HCT116 (cell line): ENCODE data around the gene TNFRSF21. TPM values are rescaled to one million over a fixed set of nuclear protein-coding genes. Genes with fewer than 3 reads are reported as not detected.

ENCODE experiments used
- ATAC-seq: fragments of 200-7000 bp; cut with Tn5 transposase; 2 replicates; pipeline ENCODE4 v1.9.1; 2020; ENCODE audit warnings: mild to moderate bottlenecking, moderate library complexity
- BruUV-seq: library from RNA; stranded (reverse); fragments of 400-500 nt; replicated peaks from 2 replicates; lab custom pipeline; 2021; lab: Mats Ljungman, UMichigan
- CTCF ChIA-PET: fragments of 300-600 bp; sonication (Branson Sonifier 250); formaldehyde crosslinking; loops from one replicate; lab custom pipeline; 2021; ENCODE audit warnings: antibody characterized with exemption; lab: Charles Lee
- POLR2A ChIA-PET: fragments of 300-600, 350-600 bp; sonication (Branson Sonifier 250); formaldehyde crosslinking; loops from one replicate; lab custom pipeline; 2021; ENCODE audit warnings: antibody characterized with exemption; lab: Charles Lee
- RAD21 ChIA-PET, 2 experiments: fragments of 300-600 bp; sonication (Branson Sonifier 250); formaldehyde crosslinking; loops; one replicate each; lab custom pipeline; 2023; ENCODE audit warnings: low total read pairs in 2 of 2; ENCODE audit not compliant: uncharacterized antibody in 2 of 2, unreplicated experiment in 2 of 2, low non-redundant PET in 1 of 2; lab: Charles Lee
- DNase-seq: peaks from one replicate; pipeline ENCODE4 v3.0.0-alpha.2; 2010; ENCODE audit warnings: low read depth, low spot score
- H2AFZ ChIP-seq: fragments of 200-600 bp; shearing (Covaris generic), sonication (generic); 2 replicates; pipeline ENCODE4 v1.6.1; 2017; ENCODE audit warnings: low read depth, mixed run types, mixed read lengths, antibody characterized with exemption, low read length; ENCODE audit not compliant: poor library complexity, severe bottlenecking
- H3K27ac ChIP-seq: 2 replicates; pipeline ENCODE4 v1.5.1; 2012; ENCODE audit warnings: low read depth, low read length
- H3K27me3 ChIP-seq: fragments of 200-600 bp; sonication (generic); 2 replicates; pipeline ENCODE4 v1.6.1; 2016; ENCODE audit warnings: mixed run types, low read length, mixed read lengths; ENCODE audit not compliant: insufficient read depth
- H3K36me3 ChIP-seq, 2 experiments: fragments of 200-500 bp in 1 of 2; fragments of 200-600 bp in 1 of 2; sonication (Bioruptor generic) in 1 of 2; sonication (generic) in 1 of 2; 2 replicates each; pipeline versions ENCODE4 v1.5.1 to v1.6.1; 2014 to 2016; ENCODE audit warnings: low read length in 2 of 2, inconsistent platforms in 1 of 2, mixed read lengths in 1 of 2, mixed run types in 1 of 2; ENCODE audit not compliant: insufficient read depth in 2 of 2, control insufficient read depth in 1 of 2
- H3K4me1 ChIP-seq, 2 experiments: fragments of 200-600 bp in 1 of 2; sonication (generic) in 1 of 2; 2 replicates each; pipeline versions ENCODE4 v1.5.1 to v1.6.1; 2012 to 2017; ENCODE audit warnings: low read length in 2 of 2, inconsistent platforms in 1 of 2, mild to moderate bottlenecking in 1 of 2, mixed read lengths in 1 of 2, mixed run types in 1 of 2, moderate library complexity in 1 of 2; ENCODE audit not compliant: insufficient read depth in 2 of 2, control insufficient read depth in 1 of 2
- H3K4me2 ChIP-seq: fragments of 200-600 bp; sonication (generic); 2 replicates; pipeline ENCODE4 v1.6.1; 2017; ENCODE audit warnings: mixed run types, low read length, mixed read lengths
- H3K4me3 ChIP-seq, 2 experiments: fragments of 200-600 bp in 1 of 2; sonication (generic) in 1 of 2; replicated peaks in 1 of 2; 2 replicates each; pipeline ENCODE4 v1.5.1; 2011 to 2016; ENCODE audit warnings: low read length in 2 of 2, control low read depth in 1 of 2, low read depth in 1 of 2, mild to moderate bottlenecking in 1 of 2, mixed read lengths in 1 of 2, mixed run types in 1 of 2
- H3K79me2 ChIP-seq: fragments of 200-600 bp; sonication (generic); 2 replicates; pipeline ENCODE4 v1.6.1; 2017; ENCODE audit warnings: mild to moderate bottlenecking, mixed run types, low read length, moderate library complexity, mixed read lengths; ENCODE audit not compliant: insufficient read depth
- H3K9ac ChIP-seq: fragments of 200-600 bp; sonication (generic); 2 replicates; pipeline ENCODE4 v1.6.1; 2016; ENCODE audit warnings: low read length, mixed read lengths
- H3K9me2 ChIP-seq: fragments of 200-600 bp; sonication (generic), shearing (Covaris generic); 2 replicates; pipeline ENCODE4 v1.6.1; 2017; ENCODE audit warnings: mixed run types, mild to moderate bottlenecking, moderate library complexity; ENCODE audit not compliant: insufficient read depth
- H3K9me3 ChIP-seq, 2 experiments: fragments of 200-500 bp in 1 of 2; fragments of 200-600 bp in 1 of 2; sonication (Bioruptor generic) in 1 of 2; sonication (generic) in 1 of 2; 2 replicates each; pipeline ENCODE4 v1.6.1; 2014 to 2017; ENCODE audit warnings: low read length in 2 of 2, mixed read lengths in 2 of 2, inconsistent platforms in 1 of 2, low read depth in 1 of 2, mild to moderate bottlenecking in 1 of 2, mixed run types in 1 of 2, moderate library complexity in 1 of 2; ENCODE audit not compliant: control insufficient read depth in 1 of 2, insufficient read depth in 1 of 2
- H4K20me1 ChIP-seq: fragments of 200-600 bp; sonication (generic), shearing (Covaris generic); 2 replicates; pipeline ENCODE4 v1.6.1; 2017; ENCODE audit warnings: mixed run types, mild to moderate bottlenecking, moderate library complexity; ENCODE audit not compliant: insufficient read depth
- CBX3 ChIP-seq: IDR thresholded peaks from 2 replicates; pipeline ENCODE4 v1.6.1; 2012; ENCODE audit warnings: low read depth
- CEBPB ChIP-seq: IDR thresholded peaks from 2 replicates; pipeline ENCODE4 v1.6.1; 2012; ENCODE audit warnings: low read depth
- EGR1 ChIP-seq: IDR thresholded peaks from 2 replicates; pipeline ENCODE4 v1.6.1; 2012; ENCODE audit warnings: low read depth
- EZH2 ChIP-seq: fragments of 200-600 bp; sonication (generic); IDR thresholded peaks from 2 replicates; pipeline ENCODE4 v1.6.1; 2017; ENCODE audit warnings: antibody characterized with exemption, mixed run types
- EZH2phosphoT487 ChIP-seq: fragments of 200-600 bp; IDR thresholded peaks from 2 replicates; pipeline ENCODE4 v1.6.1; 2018; ENCODE audit warnings: antibody characterized with exemption, borderline replicate concordance
- FOSL1 ChIP-seq: IDR thresholded peaks from 2 replicates; pipeline ENCODE4 v1.6.1; 2012; ENCODE audit warnings: low read depth
- JUND ChIP-seq: IDR thresholded peaks from 2 replicates; pipeline ENCODE4 v1.6.1; 2012
- POLR2A ChIP-seq: IDR thresholded peaks from 2 replicates; pipeline ENCODE4 v1.7.0; 2011; ENCODE audit warnings: borderline replicate concordance; ENCODE audit not compliant: insufficient read depth, insufficient read length; ENCODE audit errors: extremely low read depth
- POLR2AphosphoS5 ChIP-seq: IDR thresholded peaks from 2 replicates; pipeline ENCODE4 v1.6.1; 2011; ENCODE audit warnings: mild to moderate bottlenecking, low read depth, low read length, moderate library complexity
- RAD21 ChIP-seq: IDR thresholded peaks from 2 replicates; pipeline ENCODE4 v1.6.1; 2012; ENCODE audit warnings: low read depth, mild to moderate bottlenecking
- SIN3A ChIP-seq: IDR thresholded peaks from 2 replicates; pipeline ENCODE4 v1.6.1; 2012; ENCODE audit warnings: low read depth
- SP1 ChIP-seq: IDR thresholded peaks from 2 replicates; pipeline ENCODE4 v1.6.1; 2012; ENCODE audit warnings: low read depth
- SRF ChIP-seq: IDR thresholded peaks from 2 replicates; pipeline ENCODE4 v1.6.1; 2012; ENCODE audit warnings: low read depth
- TCF7L2 ChIP-seq: IDR thresholded peaks from 2 replicates; pipeline ENCODE4 v1.7.0; 2011; ENCODE audit warnings: borderline replicate concordance, inconsistent platforms; ENCODE audit not compliant: insufficient read depth, insufficient read length; ENCODE audit errors: extremely low read depth
- YY1 ChIP-seq: IDR thresholded peaks from 2 replicates; pipeline ENCODE4 v1.6.1; 2011; ENCODE audit warnings: low read length, low read depth, moderate library complexity, mild to moderate bottlenecking; ENCODE audit not compliant: insufficient replicate concordance; ENCODE audit errors: extremely low read depth
- ZFX ChIP-seq: fragments of 450-650 bp; IDR thresholded peaks from 2 replicates; pipeline ENCODE4 v1.6.1; 2017
- ZNF274 ChIP-seq: fragments of 200-500 bp; sonication (Bioruptor generic); IDR thresholded peaks from 2 replicates; pipeline ENCODE4 v1.6.1; 2014; ENCODE audit warnings: mild to moderate bottlenecking, low read depth, low read length, inconsistent platforms
- intact Hi-C: fragments of 100-400 bp; cut with micrococcal nuclease; formaldehyde crosslinking; loops from 2 replicates; pipeline ENCODE4 v1.10.0; 2022
- total RNA-seq: library from RNA; stranded (reverse); gene quantifications from one replicate; pipeline ENCODE4 v1.2.1, GENCODE V29; 2021; ENCODE audit not compliant: unreplicated experiment
- TF ChIP-seq, protein P1 (sequence below): IDR thresholded peaks from 2 replicates; pipeline ENCODE4 v1.6.1; 2011; ENCODE audit warnings: mild to moderate bottlenecking, low read length, moderate library complexity; ENCODE audit not compliant: insufficient replicate concordance; ENCODE audit errors: extremely low read depth
- TF ChIP-seq, protein P2 (sequence below): IDR thresholded peaks from 2 replicates; pipeline ENCODE4 v1.6.1; 2012

The TNFRSF21 gene
- total RNA-seq, 1 experiment from 2014 or later: 48.3 TPM

DNA sequence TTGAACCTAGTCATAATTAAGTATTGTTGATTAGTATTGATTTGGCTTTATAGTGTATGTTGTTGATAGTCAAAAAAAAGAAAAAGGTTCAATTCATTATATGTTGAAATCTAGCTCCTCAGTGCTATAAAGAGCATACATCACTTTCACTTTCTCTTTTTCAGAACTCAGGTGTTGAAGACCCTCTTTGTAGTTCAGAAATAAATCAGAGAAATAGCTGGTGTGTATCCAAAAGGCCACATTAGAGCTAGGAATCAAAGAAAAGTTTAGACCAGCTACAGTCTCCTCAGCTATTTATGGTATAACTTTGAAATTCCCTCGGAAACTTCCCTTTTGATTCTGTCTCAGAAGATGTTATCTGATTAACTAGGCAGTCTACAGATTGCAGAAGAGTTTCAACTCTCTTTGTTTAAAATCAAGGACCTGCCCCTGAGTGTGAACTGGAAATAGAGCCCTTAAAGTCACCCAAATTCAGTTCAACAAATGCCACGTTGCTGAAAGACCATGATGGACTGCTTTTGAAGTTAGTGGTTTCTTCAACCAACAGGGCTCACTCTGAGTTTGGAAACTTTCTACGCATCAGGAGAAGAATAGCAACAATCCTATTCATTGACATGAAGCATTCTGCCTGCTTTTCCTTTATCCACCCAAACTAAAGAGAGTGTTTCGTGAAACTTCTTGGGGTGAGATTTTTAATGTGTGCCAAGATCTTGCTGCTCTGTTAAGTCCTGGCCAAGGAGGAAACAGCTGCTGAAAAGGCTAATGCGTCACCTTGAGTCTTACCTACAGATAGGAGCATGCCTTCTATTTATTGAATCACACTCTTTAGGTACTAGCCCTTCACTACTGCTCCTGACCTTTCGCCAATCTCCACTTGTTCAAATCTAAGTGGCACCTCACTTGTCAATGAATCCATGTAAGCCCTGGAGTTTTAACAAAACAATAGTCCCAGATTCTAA is 111.7 kb downstream of the TNFRSF21 start:
- Histone ChIP-seq H3K4me3 (no peak overlapping the region), H3K4me2 (peak overlapping the region; percentile 43), H3K4me1 (no peaks in the 10 kb centered on the region), H3K79me2 (no peaks in the 10 kb centered on the region), H3K36me3 (no peaks in the 10 kb centered on the region), H3K9ac (no peak overlapping the region), H3K27ac (no peak overlapping the region), H3K9me3 (no peaks in the 10 kb centered on the region), H3K9me2 (no peaks in the 10 kb centered on the region), H4K20me1 (no peaks in the 10 kb centered on the region), H2AFZ (peak overlapping the region; percentile 59), H3K27me3 (no peaks in the 10 kb centered on the region)
- ChIA-PET CTCF (no interaction called here), RAD21 (no interaction called here), POLR2A (interaction anchor here (0.9 kb wide), 1 partner anchor 44 kb away, joined by 3 read pairs; no protein-coding TSS in a partner anchor)
- TF ChIP-seq CEBPB (no peak), JUND (no peak)
- BruUV-seq: no TSS peak
- DNase-seq (no peak), ATAC-seq (no peak)
- intact Hi-C loops: no loop called here

DNA sequence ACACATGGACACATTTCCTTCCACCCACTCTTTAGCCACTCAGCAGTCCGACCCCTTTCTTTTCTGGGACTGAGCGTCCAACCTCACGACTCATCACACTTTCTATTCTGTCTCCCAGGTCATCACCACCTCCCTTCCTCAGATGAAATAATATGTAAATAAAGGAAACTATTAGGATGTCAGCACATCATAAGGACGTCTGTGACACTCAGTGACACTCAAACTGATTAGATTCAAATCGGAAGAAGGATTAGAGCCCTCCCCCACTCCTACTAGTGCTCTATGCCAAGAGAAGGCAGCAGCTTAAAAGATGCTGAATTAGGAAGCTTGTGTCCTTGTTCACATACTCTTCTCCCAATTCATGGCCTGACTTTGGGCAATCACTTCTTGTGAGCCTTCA is 113.6 kb downstream of the TNFRSF21 start:
- Histone ChIP-seq H3K4me1 (no peaks in the 10 kb centered on the region), H4K20me1 (no peaks in the 10 kb centered on the region), H3K9me3 (no peaks in the 10 kb centered on the region), H3K79me2 (no peaks in the 10 kb centered on the region), H3K4me2 (no peak overlapping the region)
- no peak for ATAC-seq
- intact Hi-C loops: no loop called here
- TF ChIP-seq ZFX (no peak), SP1 (no peak), CBX3 (no peak), EZH2phosphoT487 (no peak), EZH2 (no peak), RAD21 (no peak), SIN3A (no peak), YY1 (no peak), ZNF274 (no peak), EGR1 (no peak), TCF7L2 (no peak), POLR2A (no peak), POLR2AphosphoS5 (no peak), JUND (no peak), CEBPB (no peak), FOSL1 (no peak), SRF (no peak)
- TF ChIP-seq, protein P1, sequence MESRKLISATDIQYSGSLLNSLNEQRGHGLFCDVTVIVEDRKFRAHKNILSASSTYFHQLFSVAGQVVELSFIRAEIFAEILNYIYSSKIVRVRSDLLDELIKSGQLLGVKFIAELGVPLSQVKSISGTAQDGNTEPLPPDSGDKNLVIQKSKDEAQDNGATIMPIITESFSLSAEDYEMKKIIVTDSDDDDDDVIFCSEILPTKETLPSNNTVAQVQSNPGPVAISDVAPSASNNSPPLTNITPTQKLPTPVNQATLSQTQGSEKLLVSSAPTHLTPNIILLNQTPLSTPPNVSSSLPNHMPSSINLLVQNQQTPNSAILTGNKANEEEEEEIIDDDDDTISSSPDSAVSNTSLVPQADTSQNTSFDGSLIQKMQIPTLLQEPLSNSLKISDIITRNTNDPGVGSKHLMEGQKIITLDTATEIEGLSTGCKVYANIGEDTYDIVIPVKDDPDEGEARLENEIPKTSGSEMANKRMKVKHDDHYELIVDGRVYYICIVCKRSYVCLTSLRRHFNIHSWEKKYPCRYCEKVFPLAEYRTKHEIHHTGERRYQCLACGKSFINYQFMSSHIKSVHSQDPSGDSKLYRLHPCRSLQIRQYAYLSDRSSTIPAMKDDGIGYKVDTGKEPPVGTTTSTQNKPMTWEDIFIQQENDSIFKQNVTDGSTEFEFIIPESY: no peak
- TF ChIP-seq, protein P2, sequence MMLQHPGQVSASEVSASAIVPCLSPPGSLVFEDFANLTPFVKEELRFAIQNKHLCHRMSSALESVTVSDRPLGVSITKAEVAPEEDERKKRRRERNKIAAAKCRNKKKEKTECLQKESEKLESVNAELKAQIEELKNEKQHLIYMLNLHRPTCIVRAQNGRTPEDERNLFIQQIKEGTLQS: no peak
- TF ChIP-seq, all 23 proteins: peak for 0
- Histone ChIP-seq H3K27ac (no peak overlapping the region), H3K4me3 (no peak overlapping the region), H3K9ac (no peak overlapping the region), H3K9me2 (no peaks in the 10 kb centered on the region), H3K36me3 (no peaks in the 10 kb centered on the region), H3K27me3 (no peaks in the 10 kb centered on the region), H2AFZ (no peak overlapping the region)
- ChIA-PET POLR2A (no interaction called here), CTCF (no interaction called here), RAD21 (no interaction called here)
- no TSS peak for BruUV-seq
- DNase-seq: no peak
